Naive thymus-derived CD8-positive, alpha-beta T cell (primary cell): ENCODE results near the gene AKT3. TPM values are rescaled to one million over a fixed set of nuclear protein-coding genes. Genes with fewer than 3 reads are reported as not detected.

Source experiments
- ATAC-seq, 2 donors: fragments of 150-1000 bp; cut with Tn5 transposase in 1 of 2; sonication (Bioruptor Pico), chemical (Tn5 transposase) in 1 of 2; 1 replicate in 1 of 2; 2 replicates in 1 of 2; pipeline ENCODE4 v1.10.0; 2021; ENCODE audit warnings: mild to moderate bottlenecking in 2 of 2, moderate library complexity in 2 of 2
- POLR2A ChIA-PET: fragments of 350-600 bp; sonication (Branson Sonifier 250); formaldehyde crosslinking; loops from one replicate; lab custom pipeline; 2021; ENCODE audit warnings: antibody characterized with exemption; lab: Charles Lee
- DNase-seq, 10 donors: peaks; one replicate each; pipeline versions ENCODE4 v3.0.0 to v3.0.0-alpha.2; 2020 to 2022
- H3K27ac Mint-ChIP-seq, 10 donors: one replicate each; pipeline ENCODE4 v1.8.0; 2020 to 2022; ENCODE audit warnings: mild to moderate bottlenecking in 10 of 10, mixed read lengths in 10 of 10, moderate library complexity in 4 of 10, inconsistent platforms in 1 of 10
- H3K27me3 Mint-ChIP-seq, 5 donors: one replicate each; pipeline ENCODE4 v1.8.0; 2021 to 2022; ENCODE audit warnings: mixed read lengths in 5 of 5
- H3K36me3 Mint-ChIP-seq, 3 donors: one replicate each; pipeline ENCODE4 v1.8.0; 2020 to 2022; ENCODE audit warnings: mixed read lengths in 3 of 3, mild to moderate bottlenecking in 2 of 3, inconsistent platforms in 1 of 3
- H3K4me1 Mint-ChIP-seq, 4 donors: one replicate each; pipeline ENCODE4 v1.8.0; 2021 to 2022; ENCODE audit warnings: mixed read lengths in 4 of 4
- H3K4me3 Mint-ChIP-seq, 10 donors: one replicate each; pipeline ENCODE4 v1.8.0; 2020 to 2022; ENCODE audit warnings: mild to moderate bottlenecking in 10 of 10, mixed read lengths in 10 of 10, moderate library complexity in 6 of 10, inconsistent platforms in 1 of 10
- H3K9me3 Mint-ChIP-seq, 9 donors: one replicate each; pipeline ENCODE4 v1.8.0; 2020 to 2022; ENCODE audit warnings: mixed read lengths in 9 of 9, mild to moderate bottlenecking in 3 of 9, inconsistent platforms in 1 of 9, moderate library complexity in 1 of 9
- polyA plus RNA-seq, 3 donors: library from polyadenylated mRNA; unstranded; fragments of 300-500 nt; fragmentation: Illumina TruSeq; gene quantifications; one replicate each; pipeline ENCODE4 v1.2.3, GENCODE V29; 2021
- total RNA-seq, 8 experiments: library from RNA in 2 of 8; stranded (reverse) in 2 of 8; gene quantifications; one replicate each; pipeline ENCODE4 v1.2.3 and lab custom pipeline; 2021 to 2026

AKT3 gene
- total and polyA plus RNA-seq, 5 experiments from 2014 or later: 1.7 to 86.5 (median 4.6) TPM

DNA sequence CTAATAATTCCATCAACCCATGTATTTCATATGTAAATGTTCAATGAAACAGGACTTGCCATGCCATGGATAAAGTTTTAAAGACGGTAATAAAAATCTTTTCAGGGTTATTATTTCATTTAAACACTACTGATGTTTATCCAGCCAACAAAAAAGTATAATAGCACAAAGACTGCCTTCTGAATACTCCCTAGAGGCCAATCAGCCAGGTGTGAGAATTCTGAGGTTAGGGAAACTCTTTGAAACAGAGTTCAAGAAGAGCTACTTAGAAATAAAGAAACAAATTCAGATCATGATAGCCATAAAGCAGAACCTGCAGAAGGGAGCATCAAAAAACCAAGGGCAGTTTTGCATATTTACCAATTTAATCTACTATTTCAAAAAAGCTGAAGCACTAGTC is 48.7 kb downstream of the AKT3 start:
- Mint-ChIP-seq H3K4me1 (peaks cover 36 to 61% (median 52%) of the 10 kb centered on the region in 4 donors), H3K9me3 (no peaks in the 10 kb centered on the region), H3K36me3 (peaks cover 11 to 18% (median 15%) of the 10 kb centered on the region in 3 donors), H3K27me3 (no peaks in the 10 kb centered on the region), H3K27ac (no peak overlapping the region), H3K4me3 (no peak overlapping the region)
- POLR2A ChIA-PET: no interaction called here
- ATAC-seq (no peak), DNase-seq (no peak)

DNA sequence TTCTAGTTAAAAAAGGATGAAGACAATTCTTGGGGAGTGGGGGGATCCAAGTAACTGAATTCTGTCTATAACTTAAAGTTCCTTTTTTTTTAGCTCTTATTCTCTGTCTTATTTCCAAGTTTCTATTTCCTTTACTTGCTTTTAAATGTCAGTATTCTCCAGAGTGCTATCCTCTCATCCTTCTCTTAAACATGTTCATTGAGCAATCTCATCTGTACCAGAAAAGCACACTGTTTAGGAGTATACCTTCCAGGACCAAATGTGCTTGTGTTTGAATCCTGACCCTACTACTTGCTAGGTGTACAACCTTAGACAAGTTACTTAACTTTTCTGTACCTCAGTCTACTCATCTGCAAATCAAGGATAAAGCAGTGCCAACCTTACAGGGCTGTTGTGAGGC is 50.1 kb downstream of the AKT3 start:
- H3K4me1 Mint-ChIP-seq: peaks cover 27 to 53% (median 42%) of the 10 kb centered on the region in 4 donors
- ATAC-seq (no peak), DNase-seq (no peak)
- H3K4me3 Mint-ChIP-seq: no peak overlapping the region
- H3K27ac Mint-ChIP-seq: no peak overlapping the region
- H3K27me3 Mint-ChIP-seq: no peaks in the 10 kb centered on the region
- H3K36me3 Mint-ChIP-seq: peaks cover 12 to 20% (median 15%) of the 10 kb centered on the region in 3 donors
- no peaks in the 10 kb centered on the region for H3K9me3 Mint-ChIP-seq
- POLR2A ChIA-PET: interaction anchor here (2.2 kb wide), 1 partner anchor 12 kb away, joined by 6 read pairs; no protein-coding TSS in a partner anchor

DNA sequence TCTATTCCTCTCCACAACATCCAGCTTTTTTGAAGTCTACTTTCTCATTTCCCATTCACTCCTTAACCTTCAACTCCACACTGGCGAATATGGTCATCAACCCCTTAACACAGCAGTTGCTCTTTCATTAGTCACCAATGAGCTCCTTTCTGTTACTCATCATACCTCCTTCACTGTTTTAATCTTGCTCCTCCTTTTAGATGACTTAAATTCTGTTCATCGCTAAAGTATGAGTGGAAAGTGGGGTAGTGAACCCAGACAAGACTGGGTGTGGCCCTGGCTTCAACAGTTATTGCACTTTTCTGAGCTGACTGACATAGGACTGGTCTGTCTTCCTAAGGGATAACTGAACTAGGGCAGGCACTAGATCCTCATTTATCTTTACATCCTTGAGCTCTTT is 51.3 kb downstream of the AKT3 start:
- peak overlapping the region in 2 of 10 donors; percentile 9 to 59 for H3K27ac Mint-ChIP-seq
- ATAC-seq (no peak), DNase-seq (no peak)
- no peaks in the 10 kb centered on the region for H3K9me3 Mint-ChIP-seq
- POLR2A ChIA-PET: interaction anchor here (2.2 kb wide), 1 partner anchor 11 kb away, joined by 6 read pairs; no protein-coding TSS in a partner anchor
- peaks cover 25 to 57% (median 40%) of the 10 kb centered on the region in 4 donors for H3K4me1 Mint-ChIP-seq
- H3K27me3 Mint-ChIP-seq: no peaks in the 10 kb centered on the region
- no peak overlapping the region for H3K4me3 Mint-ChIP-seq
- peaks cover 12 to 22% (median 15%) of the 10 kb centered on the region in 3 donors for H3K36me3 Mint-ChIP-seq

DNA sequence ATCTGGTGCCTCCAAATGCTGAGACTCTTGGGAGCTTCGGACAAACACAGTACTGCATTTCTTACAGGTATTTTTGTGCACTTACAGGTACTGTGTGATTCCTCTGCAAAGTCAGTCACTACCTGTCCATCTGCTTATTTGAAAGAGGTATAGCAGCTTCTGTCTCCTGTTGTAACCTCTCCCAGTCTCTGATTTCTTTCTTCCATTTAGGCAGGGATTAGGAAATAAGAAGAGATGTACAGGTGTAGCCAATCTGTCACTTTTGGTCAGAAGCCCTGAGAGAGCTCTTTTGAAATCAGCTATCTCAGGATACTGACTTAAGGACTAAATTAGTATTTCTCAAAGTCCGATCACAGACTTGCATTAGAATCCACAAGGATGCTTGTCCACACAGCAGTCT is 54.0 kb downstream of the AKT3 start:
- POLR2A ChIA-PET: no interaction called here
- Mint-ChIP-seq H3K9me3 (no peaks in the 10 kb centered on the region), H3K27me3 (no peaks in the 10 kb centered on the region), H3K4me3 (no peak overlapping the region), H3K36me3 (peaks cover 10 to 22% (median 15%) of the 10 kb centered on the region in 3 donors), H3K4me1 (peaks cover 28 to 63% (median 49%) of the 10 kb centered on the region in 4 donors), H3K27ac (no peak overlapping the region)
- ATAC-seq (no peak), DNase-seq (no peak)

DNA sequence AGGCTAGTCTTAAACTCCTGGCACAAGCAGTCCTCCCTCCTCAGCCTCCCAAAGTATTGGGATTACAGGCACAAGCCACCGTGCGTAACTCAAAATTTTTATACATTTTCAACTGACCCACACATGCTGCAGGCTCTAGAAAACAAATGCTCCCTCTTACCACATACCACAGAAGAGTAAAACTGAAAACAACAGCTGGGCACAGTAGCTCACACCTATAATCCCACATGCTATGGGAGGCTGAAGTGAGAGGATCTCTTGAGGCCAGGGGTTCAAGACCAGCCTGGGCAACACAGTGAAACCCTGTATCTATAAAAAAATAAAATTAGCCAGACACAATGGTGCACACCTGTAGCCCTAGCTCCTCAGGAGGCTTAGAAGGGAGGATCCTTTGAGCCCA is 56.7 kb downstream of the AKT3 start:
- Mint-ChIP-seq H3K9me3 (no peaks in the 10 kb centered on the region), H3K4me3 (peak overlapping the region in 1 of 10 donors; percentile 7), H3K4me1 (peaks cover 21 to 66% (median 52%) of the 10 kb centered on the region in 4 donors), H3K27ac (no peak overlapping the region), H3K36me3 (peaks cover 10 to 21% (median 15%) of the 10 kb centered on the region in 3 donors), H3K27me3 (no peaks in the 10 kb centered on the region)
- ATAC-seq (no peak), DNase-seq (no peak)
- POLR2A ChIA-PET: no interaction called here

DNA sequence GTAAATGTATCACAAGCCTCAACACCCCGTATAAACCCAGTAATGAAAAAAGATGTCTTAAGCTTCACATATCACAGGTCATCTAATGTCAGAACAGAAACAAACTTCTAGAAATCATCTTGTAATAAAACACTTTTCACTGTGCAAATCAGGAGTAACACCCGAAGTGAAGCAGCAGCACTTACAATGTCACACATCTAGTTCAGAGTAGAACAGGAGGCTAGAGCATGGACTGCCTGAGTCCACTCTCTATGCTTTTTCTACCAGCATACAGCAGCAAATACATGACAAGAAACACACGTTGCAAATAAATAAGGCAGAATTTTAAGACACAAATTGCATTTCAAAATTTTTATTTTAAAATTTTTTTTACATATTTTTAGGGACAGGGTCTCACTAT is 57.2 kb downstream of the AKT3 start:
- peak overlapping the region in 6 of 10 donors; percentile 2 to 80 (median 20) for H3K27ac Mint-ChIP-seq

DNA sequence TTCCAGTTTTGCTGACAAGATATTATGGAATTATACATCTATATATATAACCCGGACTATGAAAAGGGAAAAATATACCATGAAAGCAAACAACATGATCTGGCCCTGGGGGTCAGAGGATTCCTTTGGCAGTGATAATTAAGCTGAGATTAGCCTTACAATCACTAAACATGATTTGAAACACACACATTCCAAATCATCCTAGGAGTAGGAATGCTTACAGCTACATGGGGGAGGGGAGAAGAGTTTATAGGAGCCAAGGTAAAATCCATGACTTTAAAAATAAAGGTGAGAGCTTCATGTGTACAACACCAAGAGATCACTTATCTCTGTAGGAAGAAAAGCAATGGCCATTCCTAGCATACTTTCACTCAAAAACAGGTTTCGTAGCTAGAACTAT is 57.6 kb downstream of the AKT3 start:
- Mint-ChIP-seq H3K27ac (peak overlapping the region in 5 of 10 donors; percentile 2 to 36 (median 33)), H3K4me1 (peaks cover 22 to 68% (median 56%) of the 10 kb centered on the region in 4 donors), H3K9me3 (no peaks in the 10 kb centered on the region), H3K4me3 (no peak overlapping the region), H3K36me3 (peaks cover 10 to 24% (median 14%) of the 10 kb centered on the region in 3 donors), H3K27me3 (no peaks in the 10 kb centered on the region)
- POLR2A ChIA-PET: no interaction called here
- DNase-seq (no peak), ATAC-seq (no peak)

More for the DNA sequence above, 57.2 kb downstream of the AKT3 start:
- Mint-ChIP-seq H3K27me3 (no peaks in the 10 kb centered on the region), H3K9me3 (no peaks in the 10 kb centered on the region), H3K4me3 (no peak overlapping the region), H3K4me1 (peaks cover 21 to 66% (median 53%) of the 10 kb centered on the region in 4 donors), H3K36me3 (peaks cover 10 to 21% (median 15%) of the 10 kb centered on the region in 3 donors)
- ATAC-seq: no peak
- DNase-seq: no peak
- POLR2A ChIA-PET: no interaction called here

DNA sequence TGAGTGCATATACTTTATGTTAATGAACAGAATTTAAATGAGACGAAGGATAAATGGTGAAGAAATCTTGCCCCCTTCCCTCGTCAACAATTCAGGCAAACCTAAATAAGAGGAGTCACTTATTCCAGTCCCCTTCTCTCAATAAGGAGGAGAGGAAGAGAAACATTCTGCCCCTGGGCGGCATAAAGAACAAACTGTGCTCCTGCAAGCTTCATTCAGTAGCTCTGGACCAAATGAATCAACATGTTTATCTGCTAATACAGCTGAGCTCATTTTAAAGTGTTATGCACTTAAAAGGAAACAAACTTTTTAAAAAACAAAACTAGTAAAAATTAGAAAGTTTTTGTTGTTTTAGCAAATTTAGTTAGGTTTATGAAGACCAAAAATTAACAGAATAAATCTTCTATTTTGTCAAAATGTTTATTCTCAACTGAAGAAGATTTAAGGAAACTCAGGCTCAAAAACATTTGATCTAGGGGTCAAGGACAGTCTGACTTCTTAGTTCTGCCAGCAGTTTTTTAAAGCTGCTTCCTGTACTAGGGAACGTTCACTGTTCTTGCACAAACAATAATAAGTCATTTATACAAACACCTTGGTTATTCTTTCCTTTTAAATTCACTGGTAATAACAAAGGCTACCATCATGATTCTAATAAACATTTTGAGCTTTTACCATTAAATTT is 58.3 kb downstream of the AKT3 start:
- peaks cover 9 to 25% (median 10%) of the 10 kb centered on the region in 3 donors for H3K36me3 Mint-ChIP-seq
- no peak overlapping the region for H3K4me3 Mint-ChIP-seq
- POLR2A ChIA-PET: no interaction called here
- H3K27me3 Mint-ChIP-seq: no peaks in the 10 kb centered on the region
- peaks cover 21 to 68% (median 60%) of the 10 kb centered on the region in 4 donors for H3K4me1 Mint-ChIP-seq
- ATAC-seq (no peak), DNase-seq (no peak)
- H3K9me3 Mint-ChIP-seq: no peaks in the 10 kb centered on the region
- H3K27ac Mint-ChIP-seq: peak overlapping the region in 1 of 10 donors; percentile 41

DNA sequence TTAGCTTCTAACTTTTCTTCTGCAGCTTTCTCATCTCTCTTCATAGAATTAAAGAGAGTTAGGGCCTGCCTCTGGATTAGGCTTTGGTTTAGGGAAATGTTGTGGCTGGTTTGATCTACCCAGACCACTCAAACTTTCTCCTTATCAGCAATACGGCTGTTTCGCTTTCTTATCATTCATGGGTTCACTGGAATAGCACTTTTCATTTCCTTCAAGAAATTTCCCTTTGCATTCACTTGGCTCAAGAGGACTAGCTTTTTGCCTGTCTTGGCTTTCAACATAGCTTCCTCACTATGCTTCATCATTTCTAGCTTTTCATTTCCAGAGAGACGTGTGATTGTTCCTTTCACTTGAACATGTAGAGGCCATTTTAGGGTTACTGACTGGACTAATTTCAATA is 59.6 kb downstream of the AKT3 start:
- H3K36me3 Mint-ChIP-seq: peaks cover 0 to 18% (median 11%) of the 10 kb centered on the region in 3 donors
- POLR2A ChIA-PET: no interaction called here
- no peaks in the 10 kb centered on the region for H3K9me3 Mint-ChIP-seq
- H3K4me3 Mint-ChIP-seq: no peak overlapping the region
- ATAC-seq: no peak
- no peak for DNase-seq
- peaks cover 15 to 67% (median 58%) of the 10 kb centered on the region in 4 donors for H3K4me1 Mint-ChIP-seq
- H3K27ac Mint-ChIP-seq: peak overlapping the region in 2 of 10 donors; percentile 4
- no peaks in the 10 kb centered on the region for H3K27me3 Mint-ChIP-seq

DNA sequence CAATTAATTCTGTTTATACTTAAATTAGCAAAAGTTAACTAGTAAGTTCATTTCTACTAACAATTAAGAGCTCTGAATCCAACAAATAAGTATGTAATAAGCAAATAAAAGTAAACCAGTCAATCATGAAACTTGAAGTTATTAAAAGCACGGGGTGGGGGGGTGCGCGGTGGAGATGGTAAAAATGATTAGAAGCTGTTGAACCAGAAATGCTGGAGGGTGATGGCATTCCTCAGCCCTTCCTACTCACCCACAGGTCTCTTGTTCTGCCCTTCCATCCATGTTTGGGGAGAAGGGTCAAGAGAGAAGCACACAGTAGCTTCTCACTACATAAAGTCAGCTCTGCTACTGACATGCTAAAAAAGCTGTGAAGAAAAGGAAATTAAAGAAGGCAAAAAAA is 63.5 kb downstream of the AKT3 start:
- no peak overlapping the region for H3K4me3 Mint-ChIP-seq
- H3K36me3 Mint-ChIP-seq: peaks cover 0 to 14% (median 11%) of the 10 kb centered on the region in 3 donors
- no peaks in the 10 kb centered on the region for H3K27me3 Mint-ChIP-seq
- POLR2A ChIA-PET: interaction anchor here (1.8 kb wide), 1 partner anchor 13 kb away, joined by 6 read pairs; no protein-coding TSS in a partner anchor
- no peaks in the 10 kb centered on the region for H3K9me3 Mint-ChIP-seq
- ATAC-seq (no peak), DNase-seq (no peak)
- H3K27ac Mint-ChIP-seq: no peak overlapping the region
- H3K4me1 Mint-ChIP-seq: peaks cover 13 to 56% (median 42%) of the 10 kb centered on the region in 4 donors

DNA sequence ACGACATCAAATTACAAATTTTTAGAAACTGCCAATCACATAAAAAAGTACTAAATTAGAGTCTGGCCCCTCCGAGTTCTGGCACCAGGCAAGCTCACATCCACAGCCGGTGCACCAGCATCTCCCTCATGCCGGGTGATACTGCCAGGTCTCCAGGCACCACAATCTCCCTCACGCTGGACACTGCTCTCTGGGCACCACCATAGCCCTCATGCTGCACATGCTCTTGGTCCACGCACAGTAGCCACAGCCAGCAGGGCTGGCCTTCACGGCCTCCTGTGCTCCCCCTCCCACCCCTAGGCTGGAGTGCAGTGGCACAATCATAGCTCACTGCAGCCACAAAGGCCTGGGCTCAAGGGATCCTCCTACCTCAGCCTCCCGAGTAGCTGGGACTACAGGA is 65.5 kb downstream of the AKT3 start:
- POLR2A ChIA-PET: interaction anchor here (0.5 to 0.6 kb wide), 2 partner anchors 71 to 614 kb away, joined by 3 read pairs; no protein-coding TSS in a partner anchor
- no peaks in the 10 kb centered on the region for H3K9me3 Mint-ChIP-seq
- ATAC-seq (no peak), DNase-seq (no peak)
- H3K27ac Mint-ChIP-seq: no peak overlapping the region
- H3K27me3 Mint-ChIP-seq: no peaks in the 10 kb centered on the region
- H3K36me3 Mint-ChIP-seq: peaks cover 0 to 13% (median 11%) of the 10 kb centered on the region in 3 donors
- no peak overlapping the region for H3K4me3 Mint-ChIP-seq
- peaks cover 7 to 39% (median 27%) of the 10 kb centered on the region in 4 donors for H3K4me1 Mint-ChIP-seq

DNA sequence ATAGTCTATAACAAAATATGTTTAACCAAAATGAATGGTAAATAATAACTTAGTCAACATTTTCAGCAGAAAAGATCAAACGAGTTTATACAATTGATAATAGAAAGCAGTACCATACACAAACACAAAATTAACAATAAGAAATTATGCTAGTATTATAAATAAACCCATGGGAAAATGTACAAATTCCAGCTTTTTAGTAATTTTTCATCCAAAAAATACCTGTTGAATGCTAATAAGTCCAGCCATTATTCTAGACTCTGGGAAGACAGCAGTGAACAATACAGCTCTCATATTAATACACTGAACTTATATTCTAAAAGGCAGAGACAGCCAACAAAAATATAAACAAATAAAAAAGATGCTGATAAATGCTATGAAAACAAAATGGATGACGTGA is 66.3 kb downstream of the AKT3 start:
- POLR2A ChIA-PET: interaction anchor here (0.5 to 1.0 kb wide), 3 partner anchors 25 to 70 kb away, joined by 3 to 4 read pairs (median 3); no protein-coding TSS in a partner anchor
- Mint-ChIP-seq H3K27ac (peak overlapping the region in 2 of 10 donors; percentile 64 to 77), H3K27me3 (no peaks in the 10 kb centered on the region), H3K9me3 (no peaks in the 10 kb centered on the region), H3K4me1 (peaks cover 7 to 42% (median 21%) of the 10 kb centered on the region in 4 donors), H3K36me3 (peaks cover 0 to 13% (median 9%) of the 10 kb centered on the region in 3 donors), H3K4me3 (no peak overlapping the region)
- no peak for DNase-seq
- no peak for ATAC-seq
